Measurements from ENCODE around the gene TGFBR1.

The TGFBR1 gene

DNA sequence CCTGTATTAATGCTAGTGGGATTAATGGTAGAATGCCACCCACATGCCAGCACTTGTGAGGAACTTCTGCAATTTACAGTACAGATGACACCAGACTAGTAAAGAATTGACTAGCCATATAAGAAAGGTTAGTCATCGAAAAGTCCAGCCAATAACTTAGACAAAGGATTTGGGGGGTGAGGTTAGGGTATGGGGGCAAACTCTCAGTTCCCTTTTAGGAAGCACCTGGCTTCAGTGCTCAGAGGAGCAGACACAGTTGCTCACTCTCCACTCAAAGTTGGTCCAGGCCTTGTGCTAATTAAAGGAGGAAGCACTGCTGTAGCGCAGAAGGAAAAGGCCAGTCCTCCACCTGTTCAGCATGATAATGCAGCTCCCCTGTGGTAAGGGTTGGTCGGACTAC lies 25.2 kb downstream of the TGFBR1 start:
- DNase-seq (ENCODE audit: low read depth in 2 of 3, low spot score in 2 of 3), result no peak

DNA sequence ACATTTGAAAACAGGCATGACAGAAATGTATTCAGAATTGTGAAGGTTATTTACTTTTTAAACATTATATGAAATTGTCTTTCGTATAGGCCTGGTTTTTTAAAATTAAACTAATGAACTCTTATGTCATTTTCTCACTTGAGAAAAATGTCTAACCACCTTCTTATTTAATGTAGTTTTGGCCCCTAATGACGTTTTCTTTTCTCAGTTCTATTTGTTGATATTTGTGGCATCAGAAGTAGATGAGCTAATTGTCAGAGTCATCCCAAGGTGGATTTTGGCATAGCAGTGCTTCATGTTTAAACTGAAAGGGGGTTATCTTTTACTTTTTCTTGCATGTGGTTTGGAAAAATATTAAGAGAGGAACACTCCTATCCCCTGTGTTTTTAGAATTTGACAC lies 28.2 kb downstream of the TGFBR1 start:
- no peak for DNase-seq (ENCODE audit: low read depth in 2 of 3, low spot score in 2 of 3)

DNA sequence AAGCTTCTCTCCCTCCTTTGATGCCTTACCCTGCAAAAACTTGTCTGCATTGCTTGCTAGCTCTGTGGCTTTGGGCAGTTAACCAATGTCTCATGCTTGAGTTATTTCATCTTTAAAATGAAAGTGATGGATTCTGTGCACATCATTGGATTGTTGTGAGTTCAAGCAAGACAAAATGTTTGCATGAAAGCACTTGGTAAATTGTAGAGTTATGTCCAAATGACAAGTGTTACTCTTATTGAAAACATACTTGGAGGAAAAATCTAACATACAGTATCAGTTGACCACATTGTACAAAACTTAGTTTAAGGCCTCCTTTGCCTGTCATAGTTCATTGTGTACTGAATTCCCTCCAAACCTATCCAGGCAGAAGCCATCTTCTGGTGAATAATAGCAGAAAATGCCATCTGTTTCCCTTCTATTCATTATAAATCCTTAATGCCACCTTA lies 30.0 kb downstream of the TGFBR1 start:
- DNase-seq (ENCODE audit: low read depth in 2 of 3, low spot score in 2 of 3), result no peak

DNA sequence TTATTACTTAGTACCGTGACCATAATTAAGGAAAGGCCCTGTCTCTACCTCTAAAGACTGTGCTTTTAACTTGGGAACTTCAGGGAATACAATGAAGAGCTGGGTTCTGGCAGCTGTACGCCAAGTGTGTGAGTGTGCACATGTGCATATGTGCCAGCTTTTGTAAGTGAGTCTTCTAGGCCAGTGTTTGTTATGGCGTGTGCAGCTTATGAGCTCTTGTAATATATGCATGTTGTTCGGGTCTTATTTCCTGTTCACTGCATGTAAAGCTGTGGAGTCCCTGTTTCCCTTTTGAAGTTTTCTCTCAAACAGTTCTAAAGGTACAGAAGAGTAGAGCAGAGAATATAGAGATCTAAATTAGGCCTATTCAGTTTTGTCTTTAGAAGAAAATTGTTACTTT lies 30.5 kb downstream of the TGFBR1 start:
- DNase-seq (ENCODE audit: low read depth in 2 of 3, low spot score in 2 of 3), result no peak

DNA sequence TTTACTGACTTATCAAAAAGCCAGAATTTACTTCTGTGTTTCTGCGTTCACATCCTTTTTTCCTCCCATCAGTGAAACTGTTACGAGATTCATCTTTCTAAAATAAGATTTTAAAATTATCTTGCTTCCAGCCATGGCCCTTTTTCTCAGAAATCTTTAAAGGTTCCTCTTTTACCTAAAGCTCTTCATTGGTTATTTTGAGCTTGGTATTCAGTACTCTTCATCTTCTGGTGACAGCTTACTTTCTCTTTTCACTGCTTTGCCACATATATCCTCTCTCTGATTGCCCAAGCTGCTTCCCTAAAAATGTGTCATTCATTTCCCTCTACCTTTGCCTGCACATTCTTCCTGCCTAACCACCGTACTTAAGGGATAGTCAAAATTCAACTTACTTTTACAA lies 32.3 kb downstream of the TGFBR1 start:
- DNase-seq (ENCODE audit: low read depth in 2 of 3, low spot score in 2 of 3), result no peak

DNA sequence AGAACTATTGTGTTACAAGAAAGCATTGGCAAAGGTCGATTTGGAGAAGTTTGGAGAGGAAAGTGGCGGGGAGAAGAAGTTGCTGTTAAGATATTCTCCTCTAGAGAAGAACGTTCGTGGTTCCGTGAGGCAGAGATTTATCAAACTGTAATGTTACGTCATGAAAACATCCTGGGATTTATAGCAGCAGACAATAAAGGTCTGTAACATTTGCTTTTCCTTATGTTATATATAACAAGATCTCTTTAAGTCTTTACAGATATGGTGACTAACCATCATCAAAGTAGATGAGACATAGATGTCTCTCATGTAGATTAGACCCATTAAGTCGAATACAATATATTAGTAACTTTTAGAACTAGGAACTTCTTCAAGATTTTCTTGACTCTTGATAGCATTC lies 33.0 kb downstream of the TGFBR1 start:
- DNase-seq (ENCODE audit: low read depth in 2 of 3, low spot score in 2 of 3), result no peak

DNA sequence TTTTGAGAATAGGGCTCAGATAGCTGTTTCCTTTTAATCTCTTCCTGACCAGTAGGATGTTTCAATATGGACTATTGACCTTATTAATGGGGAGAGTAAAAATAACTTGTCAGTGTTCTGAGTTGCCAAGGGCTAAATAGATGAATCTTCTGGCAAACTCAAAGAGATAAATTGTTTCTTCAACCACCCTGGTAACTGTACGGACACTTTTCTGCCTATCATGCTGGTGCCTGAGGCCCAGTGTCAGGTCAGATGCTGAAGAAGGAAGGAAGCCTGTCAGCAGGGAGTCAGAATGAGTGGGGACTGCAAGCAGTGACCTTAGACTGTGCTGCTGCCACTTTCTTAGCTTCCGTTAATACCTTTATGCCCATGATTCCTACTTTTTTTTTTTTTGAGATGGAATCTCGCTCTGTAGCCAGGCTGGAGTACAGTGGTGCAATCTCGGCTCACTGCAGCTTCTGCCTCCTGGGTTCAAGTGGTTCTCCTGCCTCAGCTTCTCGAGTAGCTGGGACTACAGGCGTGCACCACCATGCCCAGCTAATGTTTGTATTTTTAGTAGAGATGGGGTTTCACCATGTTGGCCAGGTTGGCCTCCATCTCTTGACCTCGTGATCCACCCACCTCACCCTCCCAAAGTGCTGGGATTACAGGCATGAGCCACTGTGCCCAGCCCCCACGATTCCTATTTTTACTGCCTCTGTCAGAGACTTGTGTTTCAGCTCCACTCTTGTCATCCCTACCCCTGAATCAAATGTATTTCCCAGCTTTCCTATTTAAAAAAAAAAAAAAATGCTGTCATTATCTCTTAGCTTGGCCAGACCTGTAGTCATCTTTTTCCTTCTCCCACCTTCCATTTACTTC lies 33.7 kb downstream of the TGFBR1 start:
- DNase-seq (ENCODE audit: low read depth in 2 of 3, low spot score in 2 of 3), result no peak

DNA sequence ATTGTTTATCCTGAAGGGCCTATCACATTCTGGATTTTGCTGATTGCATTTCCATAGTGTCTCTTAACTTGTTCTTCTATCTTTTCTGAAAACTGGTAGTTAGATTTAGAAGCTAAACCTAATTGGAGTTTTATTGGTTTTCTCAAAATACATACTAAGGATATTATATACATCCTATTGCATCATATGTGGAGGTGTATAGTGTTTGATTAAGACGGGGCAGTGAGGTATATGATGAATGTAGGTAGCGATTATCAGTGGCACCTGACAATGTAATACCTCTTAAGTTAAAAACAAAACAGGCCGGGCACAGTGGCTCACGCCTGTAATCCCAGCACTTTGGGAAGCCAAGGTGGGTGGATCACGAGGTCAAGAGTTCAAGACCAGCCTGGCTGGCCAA lies 35.0 kb downstream of the TGFBR1 start:
- no peak for DNase-seq (ENCODE audit: low read depth in 2 of 3, low spot score in 2 of 3)

DNA sequence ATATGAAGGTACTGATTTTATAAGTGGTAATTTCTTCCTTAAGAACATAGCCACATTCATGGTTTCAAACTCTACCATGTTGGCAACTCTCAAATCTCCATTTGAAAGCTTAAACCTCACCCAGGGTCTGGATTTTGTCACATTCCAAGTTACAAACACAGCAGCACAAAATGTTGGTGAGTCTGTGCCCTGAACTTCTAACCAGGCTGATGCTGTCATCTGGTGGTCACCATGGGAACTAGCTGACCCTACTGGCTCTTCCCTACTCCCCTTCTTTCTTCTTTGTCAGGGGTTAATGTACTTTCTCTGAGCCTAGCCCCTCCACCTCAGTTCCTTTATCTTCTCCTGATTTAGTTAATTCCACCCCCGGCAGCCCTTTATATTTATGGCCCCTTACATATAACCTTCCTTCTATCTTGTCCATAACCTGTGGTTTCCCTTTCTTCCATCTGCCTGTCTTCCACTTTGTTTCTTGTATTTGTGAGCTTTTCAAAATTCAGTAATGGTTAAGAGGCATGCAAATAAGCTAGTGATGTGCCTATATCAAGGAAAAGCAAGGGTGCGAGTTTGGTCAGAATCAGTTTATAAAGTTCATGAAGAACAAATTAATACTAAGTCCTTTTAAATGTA lies 35.9 kb downstream of the TGFBR1 start:
- no peak for DNase-seq (ENCODE audit: low read depth in 2 of 3, low spot score in 2 of 3)

DNA sequence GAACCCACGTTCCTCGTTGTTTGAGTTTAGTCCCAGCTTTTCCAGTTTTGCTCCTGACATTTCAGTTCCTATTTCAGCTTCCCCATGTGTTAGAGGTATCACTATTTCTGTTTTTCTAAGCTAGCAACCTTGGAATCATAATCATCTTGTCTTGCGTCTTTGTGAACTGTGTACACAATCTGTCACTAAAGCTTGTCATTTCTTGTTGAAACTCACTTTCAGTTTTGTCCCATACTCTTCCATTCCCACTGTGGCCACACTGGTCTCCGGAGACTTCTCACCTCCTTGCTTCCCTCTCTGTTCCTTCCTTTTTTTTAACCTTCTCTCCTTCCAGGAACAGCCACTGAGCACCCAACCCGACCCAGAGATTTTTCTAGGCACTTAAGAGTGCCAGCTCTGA lies 36.9 kb downstream of the TGFBR1 start:
- no peak for DNase-seq (ENCODE audit: low read depth in 2 of 3, low spot score in 2 of 3)

DNA sequence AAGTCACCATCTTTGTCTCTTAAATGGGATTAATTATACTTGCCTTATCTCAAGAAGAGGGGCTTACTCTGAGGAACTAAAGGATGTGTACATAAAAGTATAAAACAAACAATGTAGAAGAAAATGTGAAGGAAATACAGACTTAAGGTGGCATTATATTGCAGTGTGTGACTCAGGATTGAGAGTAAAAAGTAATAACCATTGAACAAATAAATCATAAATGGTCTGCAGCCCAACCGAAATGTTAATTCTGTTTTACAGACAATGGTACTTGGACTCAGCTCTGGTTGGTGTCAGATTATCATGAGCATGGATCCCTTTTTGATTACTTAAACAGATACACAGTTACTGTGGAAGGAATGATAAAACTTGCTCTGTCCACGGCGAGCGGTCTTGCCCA lies 37.4 kb downstream of the TGFBR1 start:
- no peak for DNase-seq (ENCODE audit: low read depth in 2 of 3, low spot score in 2 of 3)

DNA sequence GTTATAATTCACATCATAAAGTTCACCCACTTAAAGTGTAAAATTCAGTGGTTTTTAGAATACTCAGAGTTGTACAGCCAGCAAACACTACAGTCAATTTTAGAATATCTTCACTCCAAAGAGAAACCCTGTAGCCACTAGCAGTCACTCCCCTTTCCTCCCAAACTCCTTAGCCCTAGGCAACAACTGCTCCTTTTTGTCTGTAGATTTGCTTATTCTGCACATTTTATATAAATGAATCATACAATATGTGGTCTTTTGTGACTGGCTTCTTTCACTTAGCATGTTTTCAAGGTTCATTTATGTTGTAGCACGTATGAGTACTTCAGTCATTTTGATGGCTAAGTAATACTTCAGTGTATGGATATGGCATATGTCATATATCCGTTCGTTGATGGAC lies 38.7 kb downstream of the TGFBR1 start:
- DNase-seq (ENCODE audit: low read depth in 2 of 3, low spot score in 2 of 3), result no peak

DNA sequence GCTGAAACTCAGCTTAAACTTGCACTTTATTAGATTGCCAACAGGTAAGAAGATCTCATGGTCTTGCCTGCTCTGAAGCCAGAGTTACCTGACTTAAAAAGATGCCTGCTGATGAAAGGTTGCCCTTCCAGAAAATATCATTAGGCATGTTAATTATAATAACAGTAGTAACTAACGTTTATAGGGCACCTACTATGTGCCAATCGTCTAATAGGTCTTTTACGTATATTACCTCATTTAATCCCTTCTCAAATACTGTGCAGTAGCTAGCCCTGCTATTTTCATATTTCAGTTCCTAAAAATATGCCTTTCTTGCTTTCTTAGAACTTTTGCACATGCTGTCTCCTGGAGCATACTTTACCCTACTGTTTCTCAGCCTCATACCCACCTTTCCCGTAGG lies 40.1 kb downstream of the TGFBR1 start:
- no peak for DNase-seq (ENCODE audit: low read depth in 2 of 3, low spot score in 2 of 3)

DNA sequence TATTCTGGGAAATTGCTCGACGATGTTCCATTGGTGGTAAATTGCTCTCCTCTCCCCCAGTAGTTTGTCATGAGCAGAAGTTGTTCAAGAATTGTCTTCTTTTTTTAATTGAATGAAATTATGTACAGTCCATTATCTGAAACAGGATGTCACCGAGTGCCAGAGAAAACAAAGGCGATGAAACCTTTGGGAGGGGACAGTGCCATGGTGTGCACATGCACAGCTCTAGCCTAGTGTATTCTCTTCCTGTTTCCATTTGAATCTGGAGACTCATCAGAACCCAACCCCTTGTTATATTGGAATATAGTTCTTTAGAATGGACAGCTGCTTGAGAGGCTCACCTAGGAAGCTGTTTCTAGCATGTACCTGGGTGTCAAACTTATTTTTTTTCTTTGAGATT lies 41.7 kb downstream of the TGFBR1 start:
- no peak for DNase-seq (ENCODE audit: low read depth in 2 of 3, low spot score in 2 of 3)

DNA sequence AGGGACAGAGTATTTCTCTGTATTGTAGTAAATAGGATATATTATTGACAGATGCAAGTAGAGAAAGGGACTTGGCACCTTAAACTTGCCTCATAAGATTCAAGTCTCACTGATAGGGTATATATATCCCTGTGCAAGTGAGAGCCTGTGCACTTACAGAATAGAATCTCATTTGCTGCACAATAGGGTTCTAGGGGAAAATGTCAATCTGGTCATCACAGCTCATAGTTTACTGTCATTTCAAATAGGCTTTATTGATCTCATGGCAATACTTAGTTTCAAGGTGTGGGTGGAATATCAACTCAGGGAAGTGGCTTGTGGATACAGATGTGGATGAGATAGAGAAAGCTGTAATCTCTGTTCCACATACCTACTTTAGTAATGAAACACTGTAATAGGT lies 42.3 kb downstream of the TGFBR1 start:
- no peak for DNase-seq (ENCODE audit: low read depth in 2 of 3, low spot score in 2 of 3)

DNA sequence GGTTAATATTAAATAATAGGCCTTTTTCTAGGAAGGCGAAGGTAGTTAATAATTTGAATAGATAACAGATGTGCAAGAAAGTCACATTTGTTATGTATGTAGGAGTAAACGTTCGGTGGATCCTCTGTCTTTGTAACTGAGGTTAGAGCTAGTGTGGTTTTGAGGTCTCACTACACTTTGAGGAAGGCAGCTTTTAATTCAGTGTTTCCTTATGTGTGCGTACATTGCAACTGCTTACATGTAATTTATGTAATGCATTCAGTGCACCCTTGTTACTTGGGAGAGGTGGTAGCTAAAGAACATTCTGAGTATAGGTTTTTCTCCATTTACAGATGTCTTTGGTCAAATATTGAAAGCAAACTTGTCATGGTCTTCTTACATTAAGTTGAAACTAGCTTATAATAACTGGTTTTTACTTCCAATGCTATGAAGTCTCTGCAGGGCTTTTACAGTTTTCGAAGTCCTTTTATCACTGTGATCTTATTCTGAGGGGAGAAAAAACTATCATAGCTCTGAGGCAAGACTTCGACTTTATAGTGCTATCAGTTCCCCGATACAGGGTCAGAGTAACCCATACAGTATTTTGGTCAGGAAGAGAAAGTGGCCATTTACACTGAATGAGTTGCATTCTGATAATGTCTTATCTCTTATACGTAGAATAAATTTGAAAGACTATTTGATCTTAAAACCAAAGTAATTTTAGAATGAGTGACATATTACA lies 45.7 kb downstream of the TGFBR1 start:
- no peak for DNase-seq (ENCODE audit: low read depth in 2 of 3, low spot score in 2 of 3)

DNA sequence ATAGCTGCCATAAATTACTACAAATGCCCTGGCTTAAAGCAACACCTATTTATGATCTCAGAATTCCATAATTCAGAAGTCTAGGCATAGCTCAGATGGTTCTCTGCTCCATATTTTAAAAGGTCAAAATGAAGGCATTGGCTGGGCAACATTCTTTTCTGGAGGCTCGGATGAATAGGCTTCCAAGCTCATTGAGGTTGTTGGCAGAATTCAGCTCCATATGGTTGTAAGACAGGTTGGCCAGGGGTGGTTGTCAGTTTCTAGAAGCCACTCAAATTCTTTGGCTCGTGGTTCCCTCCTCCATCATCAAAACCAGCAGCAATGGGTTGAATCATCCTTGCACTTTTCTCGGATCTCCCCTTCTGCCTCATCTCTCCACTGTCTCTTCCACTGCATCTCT lies 49.4 kb downstream of the TGFBR1 start:
- no peak for DNase-seq (ENCODE audit: low read depth in 2 of 3, low spot score in 2 of 3)

DNA sequence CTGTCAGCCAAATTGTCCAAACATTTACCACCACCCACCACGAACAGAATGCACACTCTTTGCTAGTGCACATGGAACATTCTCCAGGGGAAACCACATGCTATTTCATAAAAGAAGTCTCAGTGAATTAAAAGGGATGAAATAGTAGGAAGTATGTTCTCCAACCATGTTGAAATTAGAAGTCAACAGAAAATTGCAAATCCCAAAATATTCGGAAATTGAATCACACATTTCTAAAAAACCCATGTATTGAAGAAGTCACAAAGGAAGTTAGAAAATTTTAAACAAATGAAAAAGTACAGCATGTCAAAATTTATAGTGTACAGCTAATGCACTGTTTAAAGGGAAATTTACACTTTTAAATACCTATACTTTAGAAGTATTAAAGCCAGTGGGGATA lies 50.8 kb downstream of the TGFBR1 start:
- DNase-seq (ENCODE audit: low read depth in 2 of 3, low spot score in 2 of 3), result no peak

DNA sequence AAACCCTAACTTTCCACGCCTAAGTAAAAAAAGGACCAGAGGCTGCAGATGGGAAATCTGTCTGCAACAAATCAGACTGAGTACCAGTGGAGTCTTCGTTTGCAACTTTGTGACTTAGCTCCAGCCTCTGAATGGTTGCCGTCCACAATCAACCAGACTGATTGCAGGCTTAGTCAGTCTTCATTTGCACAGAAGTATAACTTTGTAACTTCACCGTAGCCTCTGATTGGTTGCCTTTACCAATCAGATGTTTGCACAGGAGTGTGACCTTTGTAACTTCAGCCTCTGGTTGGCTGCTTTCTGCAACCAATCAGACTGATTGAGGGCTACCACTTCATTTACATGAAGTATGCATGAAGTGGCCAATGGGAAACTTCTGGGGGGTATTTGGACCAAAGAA lies 53.7 kb downstream of the TGFBR1 start:
- DNase-seq (ENCODE audit: low read depth in 2 of 3, low spot score in 2 of 3), result no peak

DNA sequence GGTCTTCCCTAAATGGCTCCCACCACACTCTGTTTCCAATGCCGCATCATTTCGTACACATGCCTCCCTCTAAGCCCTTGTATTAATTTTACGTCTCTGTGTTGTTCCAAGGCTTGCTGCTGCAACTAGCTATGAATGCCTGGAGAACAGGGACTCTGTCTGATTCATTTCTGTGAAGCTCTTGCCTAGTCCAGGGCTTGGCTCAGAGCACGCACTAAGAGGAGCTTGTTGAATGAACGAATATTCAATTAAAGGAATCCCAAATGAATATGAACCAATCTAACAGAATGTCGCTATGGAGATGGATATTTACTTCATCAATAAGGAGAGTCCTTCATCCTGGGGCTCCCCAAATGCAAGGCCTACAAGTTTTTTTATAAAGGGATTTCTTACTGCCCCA lies 55.3 kb downstream of the TGFBR1 start:
- no peak for DNase-seq (ENCODE audit: low read depth in 2 of 3, low spot score in 2 of 3)

DNA sequence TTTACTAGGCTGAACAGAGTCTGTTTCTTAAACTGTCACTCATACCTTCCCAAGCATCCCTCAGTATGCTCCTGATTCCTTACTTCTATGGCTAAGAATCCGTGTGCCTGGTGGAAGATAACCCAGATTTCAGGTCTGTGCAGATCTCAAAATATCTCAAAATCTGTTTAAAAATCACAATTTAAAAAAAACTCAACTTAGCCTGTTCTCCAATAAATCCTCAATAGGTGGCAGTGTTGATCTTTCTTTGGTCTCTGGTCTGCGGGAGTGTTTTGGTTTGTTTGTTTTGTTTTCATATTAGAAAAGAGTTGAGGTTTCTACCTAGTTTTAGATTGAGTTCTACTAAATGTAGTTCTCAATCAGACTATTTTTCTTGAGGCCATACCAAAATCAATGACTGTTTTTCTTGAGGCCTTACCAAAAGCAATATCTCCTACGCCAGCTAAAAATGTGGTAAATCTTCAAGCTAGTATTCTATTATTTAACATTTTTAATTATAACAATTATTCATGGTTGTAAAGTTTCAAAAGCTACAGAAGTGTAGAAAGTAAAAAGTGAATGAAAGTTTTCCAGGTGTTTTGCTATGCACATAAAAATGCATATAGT lies 57.9 kb downstream of the TGFBR1 start:
- no peak for DNase-seq (ENCODE audit: low read depth in 2 of 3, low spot score in 2 of 3)

DNA sequence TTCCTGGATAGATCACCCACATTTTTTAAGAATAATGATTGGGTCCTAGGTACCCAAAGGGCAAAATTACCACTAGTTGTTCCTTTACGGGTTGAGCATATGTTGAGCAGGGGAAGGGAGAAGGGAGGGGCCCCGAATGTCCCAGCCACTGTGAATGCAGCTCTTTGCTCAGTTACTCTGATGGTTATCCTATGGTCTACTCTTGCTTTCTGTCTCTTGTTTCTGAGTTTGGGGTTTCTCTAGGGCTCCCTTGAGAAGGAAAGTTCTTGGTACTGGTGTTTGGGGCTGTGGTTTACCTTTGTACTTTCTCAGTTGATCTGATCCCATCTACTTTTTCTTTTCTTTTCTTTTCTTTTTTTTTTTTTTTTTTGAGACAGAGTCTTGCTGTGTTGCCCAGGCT lies 61.2 kb downstream of the TGFBR1 start:
- DNase-seq (ENCODE audit: low read depth in 2 of 3, low spot score in 2 of 3), result no peak

All from activated CD8-positive, alpha-beta memory T cell treated with anti-CD3 and anti-CD28 coated beads for 48 hours (primary cell).